SK-N-SH treated with all-trans-retinoic acid at 6 μM for 48 hours (cell line): ENCODE measurements around the gene OR2G6.
"Not testable (repeated sequence)": the region's sequence is repeated elsewhere in the genome, so short reads cannot be mapped to it uniquely, and the experiment has no call there.

Experiments used
- ATAC-seq: fragments of 200-7000 bp; cut with Tn5 transposase; 3 replicates; pipeline ENCODE4 v1.9.1; 2020; ENCODE audit warnings: mild to moderate bottlenecking, moderate library complexity
- TF ChIP-seq, protein P1 (sequence below): fragments of 250-450 bp; sonication (Bioruptor Pico); IDR thresholded peaks from 2 replicates; pipeline ENCODE4 v1.5.0; 2020; ENCODE audit warnings: mild to moderate bottlenecking, moderate library complexity

The OR2G6 gene

DNA sequence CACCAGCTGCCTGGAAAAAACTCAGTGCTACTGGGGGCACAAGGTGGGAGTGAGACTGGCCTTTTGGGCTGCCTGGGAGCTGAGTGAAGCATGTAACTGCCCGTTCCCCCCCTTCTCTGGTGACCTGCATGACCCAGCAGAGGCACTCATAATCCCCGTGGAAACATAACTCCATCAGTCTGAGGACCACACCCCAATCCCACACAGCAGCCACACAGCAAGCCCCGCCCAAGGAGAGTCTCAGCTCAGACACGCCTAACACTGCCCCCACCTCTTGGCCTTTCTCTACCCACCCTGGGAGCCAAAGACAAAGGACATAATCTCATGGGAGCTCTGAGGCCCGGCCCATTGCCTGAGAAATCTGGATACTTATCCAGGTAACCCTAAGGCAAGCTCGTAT, 43.2 kb downstream of the OR2G6 start:
- not testable (repeated sequence) for ATAC-seq

DNA sequence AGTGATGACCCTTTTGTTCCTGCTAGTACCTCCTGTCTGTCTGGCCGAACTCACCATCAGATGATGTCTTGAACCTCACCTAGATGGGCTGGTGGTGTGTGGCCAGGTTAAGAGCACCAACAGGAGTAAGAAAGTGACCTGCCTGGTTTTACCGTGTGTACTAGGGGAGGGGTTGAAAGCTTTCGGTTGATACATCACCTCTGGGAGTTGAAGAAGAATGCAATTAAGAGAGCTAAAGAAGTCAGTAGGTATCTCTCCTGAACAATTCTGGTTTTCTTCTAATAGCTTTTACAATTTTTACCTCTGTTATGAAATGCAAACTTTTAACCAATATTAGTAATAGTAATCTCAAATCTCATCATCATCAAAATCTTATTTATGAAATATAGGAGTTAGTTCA, 54.8 kb downstream of the OR2G6 start, which contains the start of gene OR2T29:
TSS of gene OR2T29 (minus strand) at position 101 of the 400 bp plus-strand sequence. CDS start 3,281 bp downstream, outside the sequence.
- ATAC-seq: not testable (repeated sequence)

DNA sequence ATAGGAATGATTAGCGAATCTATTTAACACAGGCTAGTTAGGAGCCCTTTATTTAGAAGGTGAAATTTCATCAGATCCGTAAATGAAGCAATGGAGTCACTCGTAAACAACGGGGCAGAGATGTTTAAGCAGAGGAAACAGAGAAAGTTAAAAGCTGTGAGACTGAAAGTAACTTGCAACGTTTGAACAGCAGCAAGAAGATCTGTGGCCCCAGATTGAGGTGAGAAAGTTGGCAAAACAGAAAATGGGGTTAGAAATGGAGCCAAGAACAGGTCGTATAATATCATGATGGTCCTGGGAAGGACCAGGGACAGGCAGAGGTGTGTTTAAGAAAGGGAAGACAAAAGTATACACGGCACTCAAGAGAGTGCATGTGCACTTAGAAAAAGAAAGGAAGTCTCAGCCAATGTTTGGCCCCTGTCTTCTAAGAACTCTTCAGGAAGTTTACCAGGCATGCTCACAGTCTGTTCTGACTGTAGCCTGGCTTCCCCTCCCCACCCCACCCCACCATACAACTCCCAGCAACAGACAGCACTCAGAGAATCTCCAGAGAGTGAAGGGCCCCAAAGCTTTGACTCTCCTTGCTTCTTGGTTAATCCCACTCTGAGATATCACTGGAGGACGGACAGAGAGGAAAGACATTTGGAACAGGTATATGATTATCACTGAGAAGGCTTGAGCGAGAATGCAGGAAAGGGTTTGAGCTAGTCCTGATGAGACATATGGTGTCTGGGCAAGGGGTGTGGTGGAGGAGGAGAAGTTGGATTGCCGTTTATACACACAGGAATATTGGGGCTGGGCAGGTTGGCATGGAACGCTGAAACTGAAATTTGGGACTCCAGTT, 57.9 kb downstream of the OR2G6 start:
- peak; percentile 40; the same call in 2 of the 3 replicates for ATAC-seq

DNA sequence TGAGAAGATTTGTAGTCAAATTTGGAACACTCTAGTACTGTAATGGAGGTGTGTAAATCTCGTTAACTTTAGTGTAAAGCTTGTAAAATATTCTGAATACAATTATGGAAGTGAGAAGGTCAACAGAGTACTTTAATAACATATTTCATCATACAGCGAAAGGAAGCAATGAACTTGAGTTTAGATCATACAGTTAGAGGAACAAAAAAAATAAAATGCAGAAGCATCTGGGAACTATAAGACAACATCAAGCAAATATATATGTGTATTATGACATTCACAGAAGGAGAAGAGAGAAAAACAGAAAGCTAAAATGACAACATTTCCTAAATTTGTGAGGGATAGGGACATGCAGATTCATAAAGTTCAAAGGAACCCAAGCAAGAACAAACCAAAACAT, 61.2 kb downstream of the OR2G6 start:
- not testable (repeated sequence) for ATAC-seq

DNA sequence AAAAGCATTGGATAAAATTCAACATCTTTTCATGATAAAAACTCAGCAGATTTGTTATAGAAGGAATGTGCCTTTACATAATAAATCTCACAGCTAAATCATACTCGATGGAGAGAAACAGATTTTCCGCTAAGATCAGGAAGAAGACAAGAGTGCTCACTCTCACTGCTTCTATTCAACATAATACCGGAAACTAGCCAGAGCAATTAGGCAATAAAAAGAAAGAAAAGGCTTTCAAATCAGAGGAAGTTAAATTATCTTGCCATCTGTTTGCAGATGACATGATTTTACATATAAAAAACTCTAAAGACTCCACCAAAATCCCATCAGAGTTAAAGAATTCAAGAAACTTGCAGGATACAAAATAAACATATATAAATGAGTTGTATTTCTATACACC, 62.9 kb downstream of the OR2G6 start:
- ATAC-seq: not testable (repeated sequence)

DNA sequence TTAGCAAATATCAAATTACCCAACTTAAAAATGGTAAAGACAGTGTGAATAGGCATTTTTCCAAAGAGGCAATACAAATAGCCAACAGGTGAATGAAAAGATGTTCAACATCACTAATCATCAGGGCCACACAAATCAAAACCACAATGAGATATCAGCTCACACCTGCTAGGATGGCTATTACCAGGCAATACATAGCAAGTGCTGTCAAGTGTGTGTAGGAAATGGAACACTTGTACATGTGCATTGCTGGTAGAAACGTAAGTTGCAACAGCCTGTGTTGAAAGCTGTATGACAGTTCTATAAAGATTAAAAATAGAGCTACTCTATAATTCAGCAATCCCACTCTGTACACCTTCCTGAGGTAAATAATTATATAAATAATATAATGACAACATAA, 64.2 kb downstream of the OR2G6 start:
- not testable (repeated sequence) for ATAC-seq

DNA sequence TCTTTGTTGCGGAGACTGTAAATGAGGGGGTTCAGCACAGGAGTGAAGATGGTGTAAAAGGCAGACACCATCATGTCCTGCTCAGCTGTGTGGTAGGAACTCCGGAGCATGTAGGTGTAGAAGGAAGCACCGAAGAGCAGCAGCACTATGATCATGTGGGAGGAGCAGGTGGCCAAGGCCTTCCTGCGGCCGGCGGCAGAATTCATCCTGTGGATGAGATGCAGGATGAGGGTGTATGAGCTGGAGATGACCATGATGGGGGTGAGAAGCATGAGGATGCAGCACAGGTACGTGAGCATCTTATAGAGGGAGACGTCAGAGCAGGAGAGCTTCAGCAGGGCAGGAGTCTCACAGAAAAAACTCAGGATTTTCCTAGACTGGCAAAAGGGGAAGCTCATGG, 66.0 kb downstream of the OR2G6 start:
- not testable (repeated sequence) for ATAC-seq

DNA sequence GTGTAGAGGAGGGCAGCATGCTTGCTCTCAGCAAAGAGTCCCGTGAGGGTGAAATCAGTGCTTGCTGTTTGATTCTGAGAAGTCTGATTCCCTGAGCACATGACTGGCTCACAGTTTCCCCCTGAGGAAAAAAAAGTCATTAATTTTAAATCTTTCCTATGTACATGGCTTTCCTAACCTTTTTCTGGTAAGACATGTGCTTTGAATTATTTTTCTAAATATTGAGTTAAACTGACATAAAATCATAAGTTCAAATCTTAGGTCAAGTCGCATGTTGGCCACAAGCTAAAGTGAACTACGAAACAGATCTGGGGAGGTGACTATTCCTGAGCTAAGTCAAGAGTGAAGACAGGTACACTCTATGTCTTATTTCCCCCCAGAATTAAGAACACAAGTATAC, 66.8 kb downstream of the OR2G6 start, which contains the start of gene OR2T34:
TSS of gene OR2T34 (minus strand) at position 101 of the 400 bp plus-strand sequence. CDS start at position 101, 0 bp downstream.
- not testable (repeated sequence) for ATAC-seq

DNA sequence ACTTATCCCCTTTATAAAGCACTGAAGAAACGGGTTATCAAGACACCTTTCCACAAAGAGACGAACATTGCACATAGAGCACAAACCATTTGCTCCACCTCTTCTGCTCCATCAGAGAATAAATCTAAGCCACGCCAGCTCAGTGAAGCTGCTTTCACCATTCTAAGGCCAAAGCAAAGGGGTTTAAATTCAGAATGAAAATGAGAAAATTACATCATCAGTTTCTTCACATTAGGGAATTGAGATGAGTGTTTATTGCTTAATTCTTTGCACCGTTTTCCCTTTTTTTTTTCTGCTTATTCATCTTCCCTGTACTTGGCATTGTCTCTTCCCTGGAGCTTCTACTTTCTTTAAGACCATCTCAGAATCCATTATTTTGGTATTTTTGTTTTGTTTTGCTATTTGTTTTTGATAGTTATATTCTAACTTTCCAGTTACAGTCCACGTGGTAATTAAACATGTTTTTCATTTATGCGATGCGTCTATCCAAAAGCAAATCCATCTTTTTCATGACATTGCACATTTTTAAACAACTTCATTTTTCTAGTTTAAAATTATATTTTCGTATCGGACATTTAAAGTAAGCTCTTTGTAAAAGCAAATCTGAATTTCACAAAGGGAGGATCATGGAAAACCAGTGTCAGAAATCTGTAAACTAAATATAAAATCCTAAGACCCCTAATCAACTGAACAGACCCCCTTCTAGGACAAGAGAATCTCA, 68.5 kb downstream of the OR2G6 start:
- no peak for ATAC-seq

More for the DNA sequence above, 68.5 kb downstream of the OR2G6 start:
- TF ChIP-seq, protein P1, sequence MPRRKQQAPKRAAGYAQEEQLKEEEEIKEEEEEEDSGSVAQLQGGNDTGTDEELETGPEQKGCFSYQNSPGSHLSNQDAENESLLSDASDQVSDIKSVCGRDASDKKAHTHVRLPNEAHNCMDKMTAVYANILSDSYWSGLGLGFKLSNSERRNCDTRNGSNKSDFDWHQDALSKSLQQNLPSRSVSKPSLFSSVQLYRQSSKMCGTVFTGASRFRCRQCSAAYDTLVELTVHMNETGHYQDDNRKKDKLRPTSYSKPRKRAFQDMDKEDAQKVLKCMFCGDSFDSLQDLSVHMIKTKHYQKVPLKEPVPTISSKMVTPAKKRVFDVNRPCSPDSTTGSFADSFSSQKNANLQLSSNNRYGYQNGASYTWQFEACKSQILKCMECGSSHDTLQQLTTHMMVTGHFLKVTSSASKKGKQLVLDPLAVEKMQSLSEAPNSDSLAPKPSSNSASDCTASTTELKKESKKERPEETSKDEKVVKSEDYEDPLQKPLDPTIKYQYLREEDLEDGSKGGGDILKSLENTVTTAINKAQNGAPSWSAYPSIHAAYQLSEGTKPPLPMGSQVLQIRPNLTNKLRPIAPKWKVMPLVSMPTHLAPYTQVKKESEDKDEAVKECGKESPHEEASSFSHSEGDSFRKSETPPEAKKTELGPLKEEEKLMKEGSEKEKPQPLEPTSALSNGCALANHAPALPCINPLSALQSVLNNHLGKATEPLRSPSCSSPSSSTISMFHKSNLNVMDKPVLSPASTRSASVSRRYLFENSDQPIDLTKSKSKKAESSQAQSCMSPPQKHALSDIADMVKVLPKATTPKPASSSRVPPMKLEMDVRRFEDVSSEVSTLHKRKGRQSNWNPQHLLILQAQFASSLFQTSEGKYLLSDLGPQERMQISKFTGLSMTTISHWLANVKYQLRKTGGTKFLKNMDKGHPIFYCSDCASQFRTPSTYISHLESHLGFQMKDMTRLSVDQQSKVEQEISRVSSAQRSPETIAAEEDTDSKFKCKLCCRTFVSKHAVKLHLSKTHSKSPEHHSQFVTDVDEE (CRISPR knock-in tag): no peak
